COR-L47 (cell line): Measurements from ENCODE around the gene VWF.
A peak's percentile ranks its signal among the peaks of the same experiment; 100 is the strongest.
"Not testable (repeated sequence)": the region's sequence is repeated elsewhere in the genome, so short reads cannot be mapped to it uniquely, and the experiment has no call there.

ENCODE experiments used
- DNase-seq: peaks from one replicate; lab custom pipeline; 2025; lab: John Stamatoyannopoulos, UW

Gene VWF

DNA sequence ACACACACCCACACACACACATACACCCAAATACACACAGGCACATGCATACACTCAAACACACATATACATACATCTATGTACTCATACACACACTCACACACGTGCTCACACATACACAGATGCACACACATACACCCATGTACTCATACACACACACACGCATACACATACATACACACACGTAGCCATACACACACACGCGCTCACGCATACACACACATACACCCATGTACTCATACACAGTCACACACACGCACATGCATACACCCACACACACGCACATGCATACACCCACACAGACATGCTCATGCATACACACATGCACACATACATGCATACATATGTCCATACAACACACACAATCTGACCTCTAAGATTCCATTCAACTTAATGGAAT, 91.7 kb downstream of the VWF start:
- DNase-seq: no peak

DNA sequence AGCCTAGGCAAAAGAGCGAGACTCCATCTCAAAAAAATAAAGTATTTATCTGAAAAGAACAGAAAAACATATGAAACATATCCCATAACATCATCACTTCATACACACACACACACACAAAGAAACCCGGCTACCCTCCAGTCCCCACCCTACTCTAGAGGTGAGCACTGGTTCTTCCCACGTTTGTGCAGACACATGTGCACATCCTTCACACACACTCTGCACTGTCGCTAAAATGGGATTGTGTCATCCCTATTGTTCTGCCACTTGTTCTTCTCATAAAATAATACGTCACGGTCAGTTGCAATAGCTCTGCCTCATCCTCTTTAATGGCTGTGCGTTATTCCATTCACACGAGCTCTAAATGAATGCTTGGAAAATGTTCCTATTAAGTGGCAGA, 93.5 kb downstream of the VWF start:
- no peak for DNase-seq

- no peak for DNase-seq
Measured at GRCh38 chr12:6030081-6030480, 94.4 kb downstream of the VWF start.

- DNase-seq: no peak
Measured at GRCh38 chr12:6029401-6029800, 95.1 kb downstream of the VWF start.

- no peak for DNase-seq
Measured at GRCh38 chr12:6026998-6027397, 97.5 kb downstream of the VWF start.

DNA sequence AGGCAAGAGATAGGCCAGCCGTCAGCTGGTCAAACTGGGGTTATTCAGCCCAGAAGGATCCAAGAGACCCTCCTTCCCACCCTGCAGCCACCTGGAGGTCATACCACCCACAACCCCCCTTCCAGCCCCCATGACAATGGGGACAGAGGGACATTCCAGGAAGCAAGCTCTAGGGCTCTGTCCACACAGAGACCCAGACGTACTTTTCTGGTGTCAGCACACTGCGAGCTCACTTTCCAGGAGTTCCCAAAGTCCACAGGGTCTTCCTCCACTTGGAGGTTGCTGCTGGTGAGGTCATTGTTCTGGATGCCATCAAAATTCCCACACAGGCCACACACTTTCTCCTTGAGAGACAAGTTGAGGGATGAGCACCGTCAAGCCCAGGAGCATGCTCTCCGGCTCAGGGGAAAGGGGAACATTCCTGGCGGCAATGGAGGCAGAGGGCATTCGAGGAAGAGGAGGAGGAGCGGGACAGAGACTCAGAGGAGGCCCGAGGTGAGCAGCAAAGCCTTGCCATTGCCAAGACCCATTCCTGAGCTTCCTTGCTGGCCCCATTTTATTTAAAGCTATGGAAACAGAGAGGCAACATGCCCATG, 98.7 kb downstream of the VWF start:
- DNase-seq: not testable (repeated sequence)

GRCh38 chr12:6024066-6024465, 100.4 kb downstream of the VWF start:
- not testable (repeated sequence) for DNase-seq

DNA sequence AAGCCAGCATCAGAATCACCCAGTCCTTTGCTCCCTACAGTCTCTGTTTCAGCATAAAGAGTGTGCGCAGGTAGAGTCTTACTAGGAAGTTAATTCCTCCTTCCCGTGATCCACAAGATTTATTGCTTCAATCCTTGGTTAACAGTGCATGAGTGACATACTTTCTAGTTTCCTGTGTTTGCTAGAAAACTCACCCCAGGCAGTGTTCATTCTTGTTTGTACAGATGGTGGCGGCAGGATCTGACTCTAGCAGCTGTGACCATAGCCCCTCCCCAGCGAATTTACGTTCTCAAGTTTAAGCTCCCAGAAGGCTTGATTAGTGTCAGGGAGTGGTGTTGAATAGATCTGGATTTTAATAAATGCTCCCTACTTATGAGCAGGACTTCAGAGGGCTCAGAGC, 103.5 kb downstream of the VWF start:
- no peak for DNase-seq

GRCh38 chr12:6020511-6020910, 104.0 kb downstream of the VWF start:
- not testable (repeated sequence) for DNase-seq

GRCh38 chr12:6019256-6019655, 105.2 kb downstream of the VWF start:
- not testable (repeated sequence) for DNase-seq

- no peak for DNase-seq
Measured at GRCh38 chr12:6018265-6018664, 106.2 kb downstream of the VWF start.

- DNase-seq: no peak
Measured at GRCh38 chr12:6016756-6017155, 107.7 kb downstream of the VWF start.

- not testable (repeated sequence) for DNase-seq
Measured at GRCh38 chr12:6016004-6016403, 108.5 kb downstream of the VWF start.

DNA sequence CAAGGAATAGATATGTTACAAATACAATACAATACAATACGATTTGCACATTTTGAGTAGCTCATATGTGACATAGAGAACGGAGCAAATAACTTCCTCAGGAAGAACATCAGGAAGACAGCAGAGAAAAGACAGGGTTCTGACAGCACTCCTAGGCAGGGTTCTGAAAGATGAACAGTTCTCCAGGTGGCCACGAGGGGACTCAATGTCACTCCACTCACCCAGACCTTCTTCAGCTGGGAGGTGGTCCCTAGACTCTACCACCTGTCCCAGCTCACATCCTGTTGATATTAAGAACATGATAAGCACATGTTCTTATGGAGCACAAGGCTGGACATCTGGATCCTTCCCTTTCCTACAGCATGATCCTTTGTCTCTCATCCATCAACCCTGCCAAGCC, 109.2 kb downstream of the VWF start:
- not testable (repeated sequence) for DNase-seq

DNA sequence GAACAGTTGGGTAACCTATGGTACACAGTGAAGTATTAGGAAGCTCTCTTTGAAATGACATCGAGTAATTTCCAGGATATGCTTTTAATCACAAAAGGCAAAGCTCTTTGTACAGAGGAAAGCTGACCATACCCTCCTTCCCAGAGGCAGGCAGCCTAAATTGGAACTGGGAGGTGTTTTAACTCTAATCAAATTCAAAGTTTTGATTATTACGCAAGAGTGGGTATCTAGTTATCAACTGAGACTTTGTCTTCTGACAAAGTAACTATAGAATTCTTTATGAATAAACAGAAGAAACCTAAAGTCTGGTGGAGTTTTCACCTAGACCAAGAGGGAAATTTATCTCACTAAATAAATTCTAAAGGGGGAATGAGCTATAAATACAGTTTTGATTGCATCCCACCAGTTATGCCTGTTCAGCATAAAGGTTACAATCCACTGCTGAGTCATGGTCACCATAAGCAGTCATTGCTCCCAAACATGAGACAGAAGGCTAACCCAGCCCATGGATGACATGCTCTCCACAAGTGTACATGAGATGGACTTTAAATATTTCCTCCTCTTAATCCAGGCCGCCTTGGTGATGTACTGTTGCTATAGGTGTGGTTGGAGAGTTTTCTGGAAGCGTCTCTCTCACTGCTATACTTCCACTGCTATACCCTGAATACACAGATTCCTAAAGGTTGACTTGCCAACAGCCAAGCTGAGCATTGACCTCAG, 113.7 kb downstream of the VWF start:
- DNase-seq: not testable (repeated sequence)

GRCh38 chr12:5997260-5997659, 127.2 kb downstream of the VWF start:
- DNase-seq: no peak

- DNase-seq: no peak
Measured at GRCh38 chr12:5996459-5996858, 128.0 kb downstream of the VWF start.

DNA sequence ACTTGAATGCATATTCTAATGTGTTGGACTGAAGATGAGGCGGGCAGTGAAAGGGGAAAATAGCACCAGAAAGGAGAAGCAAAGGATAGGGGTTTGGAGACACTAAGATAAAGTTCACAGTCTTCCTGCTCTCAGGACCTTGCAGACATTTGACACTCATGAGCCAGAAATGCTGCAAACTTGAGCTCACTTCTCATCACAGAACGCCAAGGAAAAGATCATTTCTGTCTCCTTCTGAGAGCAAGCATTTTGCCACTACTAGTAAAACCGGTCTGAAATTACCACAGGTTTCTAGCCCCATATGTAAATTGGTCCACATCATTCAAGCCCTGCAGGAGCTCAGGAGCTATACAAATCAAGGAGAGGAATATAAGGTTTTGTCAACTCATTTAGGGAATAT, 134.8 kb downstream of the VWF start:
- no peak for DNase-seq

GRCh38 chr12:5988659-5989116, 135.8 kb downstream of the VWF start:
- peak; percentile 20 for DNase-seq

DNA sequence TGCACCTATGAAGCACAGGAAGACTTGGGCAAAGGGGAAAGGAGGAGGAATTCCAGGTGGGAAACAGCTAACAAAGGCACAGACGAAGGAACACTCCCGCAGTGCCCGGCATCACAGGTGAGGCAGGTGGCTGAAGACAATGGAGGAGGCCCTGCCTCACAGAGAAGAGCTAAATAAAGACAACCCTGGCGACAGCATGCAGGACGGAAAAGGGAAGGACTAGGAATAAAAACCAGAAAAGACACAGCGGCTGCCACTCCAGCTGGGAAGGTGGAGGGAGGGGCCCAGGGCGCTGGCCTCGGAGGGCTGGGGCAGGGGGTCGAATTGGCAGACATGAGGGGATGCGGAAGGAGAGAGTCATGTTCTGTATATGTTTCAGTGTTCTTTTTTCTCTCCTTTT, 136.4 kb downstream of the VWF start:
- no peak for DNase-seq

DNA sequence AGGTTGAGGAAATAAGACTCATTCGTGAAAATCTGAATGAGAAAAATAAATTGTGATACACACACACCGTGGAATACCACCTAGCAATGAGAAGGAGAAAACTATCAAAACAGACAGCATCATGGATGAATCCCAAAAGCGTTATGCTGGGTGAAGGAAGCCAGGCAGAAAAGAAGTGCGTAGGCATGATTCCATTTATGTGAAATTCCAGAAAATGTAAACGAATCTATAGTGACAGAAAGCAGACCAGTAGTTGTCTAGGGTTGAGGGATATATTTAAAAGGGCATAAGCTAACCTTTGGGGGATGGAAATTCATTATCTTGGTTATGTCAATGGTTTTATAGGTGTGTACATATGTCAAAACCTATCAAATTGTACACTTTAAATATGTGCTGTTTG, 136.9 kb downstream of the VWF start:
- no peak for DNase-seq

DNA sequence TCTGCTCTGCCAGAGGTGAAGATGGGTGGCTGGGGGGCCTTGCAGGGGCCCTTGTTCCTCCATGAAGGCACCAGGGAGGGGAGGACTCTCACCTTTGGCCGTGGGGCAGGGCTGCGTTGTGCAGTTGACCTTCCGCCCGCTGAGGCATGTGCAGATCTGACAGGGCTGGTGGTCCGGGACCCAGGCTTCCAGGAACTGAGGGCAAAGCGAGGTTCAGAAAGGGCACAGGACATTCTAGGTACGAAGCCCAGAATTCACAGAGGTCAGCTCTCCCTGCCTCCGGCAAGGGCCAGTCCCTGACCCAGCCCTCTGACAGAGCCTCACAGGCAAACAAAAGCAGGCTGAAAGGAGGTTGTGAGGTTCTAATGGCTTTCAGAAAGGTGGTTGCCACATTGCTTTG, 139.0 kb downstream of the VWF start:
- no peak for DNase-seq

GRCh38 chr12:5984873-5985272, 139.6 kb downstream of the VWF start:
- no peak for DNase-seq

- no peak for DNase-seq
Measured at GRCh38 chr12:5982106-5982505, 142.4 kb downstream of the VWF start.
